Cardiac muscle cell (in vitro differentiated cells and primary cell): ENCODE results near the gene CLC. TPM values are rescaled to one million over a fixed set of nuclear protein-coding genes. Genes with fewer than 3 reads are reported as not detected.
"Not testable (repeated sequence)": the region's sequence is repeated elsewhere in the genome, so short reads cannot be mapped to it uniquely, and the experiment has no call there.

ENCODE experiments used
- DNase-seq, 2 donors: peaks; one replicate each; pipeline versions ENCODE4 v3.0.0 to v3.0.0-alpha.2; 2010 to 2017; ENCODE audit warnings: low read depth in 1 of 2, low spot score in 1 of 2
- H3K27ac ChIP-seq: fragments of 200-600 bp; sonication (generic); 2 replicates; pipeline ENCODE4 v1.5.1; 2016
- H3K27me3 ChIP-seq: fragments of 200-600 bp; sonication (generic); 2 replicates; pipeline ENCODE4 v1.6.0; 2016; ENCODE audit warnings: control low read depth
- H3K36me3 ChIP-seq: fragments of 200-600 bp; sonication (generic); 2 replicates; pipeline ENCODE4 v1.5.1; 2016; ENCODE audit warnings: control low read depth
- H3K4me1 ChIP-seq: fragments of 200-600 bp; sonication (generic); 2 replicates; pipeline ENCODE4 v1.8.1; 2017; ENCODE audit warnings: low read depth, mild to moderate bottlenecking, mixed run types
- H3K4me3 ChIP-seq: fragments of 200-600 bp; sonication (generic); 2 replicates; pipeline ENCODE4 v1.5.1; 2016; ENCODE audit warnings: mild to moderate bottlenecking
- H3K9me3 ChIP-seq: fragments of 200-600 bp; sonication (generic); 2 replicates; pipeline ENCODE4 v1.5.1; 2017; ENCODE audit warnings: low read depth, mild to moderate bottlenecking, control low read depth
- polyA plus RNA-seq: library from polyadenylated mRNA; unstranded; fragments of >200 nt; fragmentation: Nextera tagmentation; extraction: Ambion mirVana; gene quantifications from 2 replicates; pipeline ENCODE4 v1.2.1, GENCODE V29; 2016
- total RNA-seq: library from RNA; depleted of rRNA; stranded (reverse); fragments of >200 nt; gene quantifications from 2 replicates; pipeline ENCODE4 v1.2.3, GENCODE V29; 2016
- TF ChIP-seq, protein P1 (sequence below): IDR thresholded peaks from 2 replicates; pipeline ENCODE4 v1.5.1; 2012; ENCODE audit warnings: low read depth, mild to moderate bottlenecking, low read length

The CLC gene
- total and polyA plus RNA-seq, 2 experiments from 2014 or later, result not detected

DNA sequence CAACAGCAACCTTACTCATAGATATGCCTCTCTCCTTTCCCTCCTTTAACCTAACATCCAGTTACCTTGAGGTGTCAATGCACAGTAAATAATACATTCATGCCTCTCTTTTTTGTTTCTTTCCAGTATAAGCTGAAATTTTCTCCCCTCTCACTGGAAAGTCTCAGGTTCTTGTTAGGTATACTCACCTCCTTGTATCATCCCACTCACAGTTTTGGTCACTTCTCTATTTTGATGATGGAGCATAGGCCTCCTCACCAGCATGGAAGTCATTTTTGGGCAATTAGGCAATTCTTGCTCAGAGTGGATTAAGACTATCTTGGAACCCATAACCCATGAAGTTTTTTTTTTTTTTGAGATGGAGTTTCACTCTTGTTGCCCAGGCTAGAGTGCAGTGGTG lies 39.3 kb downstream of the CLC start:
- no peak overlapping the region for H3K4me3 ChIP-seq
- H3K4me1 ChIP-seq, result no peaks in the 10 kb centered on the region
- H3K27me3 ChIP-seq, result no peaks in the 10 kb centered on the region
- no peak overlapping the region for H3K27ac ChIP-seq
- no peaks in the 10 kb centered on the region for H3K36me3 ChIP-seq
- DNase-seq, result no peak
- no peaks in the 10 kb centered on the region for H3K9me3 ChIP-seq
- TF ChIP-seq, protein P1, sequence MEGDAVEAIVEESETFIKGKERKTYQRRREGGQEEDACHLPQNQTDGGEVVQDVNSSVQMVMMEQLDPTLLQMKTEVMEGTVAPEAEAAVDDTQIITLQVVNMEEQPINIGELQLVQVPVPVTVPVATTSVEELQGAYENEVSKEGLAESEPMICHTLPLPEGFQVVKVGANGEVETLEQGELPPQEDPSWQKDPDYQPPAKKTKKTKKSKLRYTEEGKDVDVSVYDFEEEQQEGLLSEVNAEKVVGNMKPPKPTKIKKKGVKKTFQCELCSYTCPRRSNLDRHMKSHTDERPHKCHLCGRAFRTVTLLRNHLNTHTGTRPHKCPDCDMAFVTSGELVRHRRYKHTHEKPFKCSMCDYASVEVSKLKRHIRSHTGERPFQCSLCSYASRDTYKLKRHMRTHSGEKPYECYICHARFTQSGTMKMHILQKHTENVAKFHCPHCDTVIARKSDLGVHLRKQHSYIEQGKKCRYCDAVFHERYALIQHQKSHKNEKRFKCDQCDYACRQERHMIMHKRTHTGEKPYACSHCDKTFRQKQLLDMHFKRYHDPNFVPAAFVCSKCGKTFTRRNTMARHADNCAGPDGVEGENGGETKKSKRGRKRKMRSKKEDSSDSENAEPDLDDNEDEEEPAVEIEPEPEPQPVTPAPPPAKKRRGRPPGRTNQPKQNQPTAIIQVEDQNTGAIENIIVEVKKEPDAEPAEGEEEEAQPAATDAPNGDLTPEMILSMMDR, result no peak

DNA sequence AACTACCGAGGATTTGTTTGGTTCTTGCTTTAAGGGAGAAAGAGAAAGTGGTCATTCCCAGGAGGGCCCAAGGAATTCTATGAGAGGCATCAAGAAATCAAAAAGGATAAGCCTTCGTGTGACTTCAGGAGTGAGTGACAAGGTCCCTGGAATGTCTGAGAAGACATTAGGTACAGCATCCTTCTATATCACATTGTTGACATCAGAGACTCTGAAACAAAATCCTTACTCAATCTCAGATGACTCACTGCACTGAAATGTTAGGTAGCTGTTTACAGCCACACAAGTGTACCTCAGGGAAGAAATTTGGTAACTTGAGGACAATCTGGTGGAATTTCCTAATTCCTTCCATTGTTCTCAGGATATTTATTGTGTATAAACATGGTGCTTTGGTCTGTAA lies 41.4 kb downstream of the CLC start:
- Histone ChIP-seq H3K4me3 (no peak overlapping the region), H3K36me3 (no peaks in the 10 kb centered on the region), H3K4me1 (no peaks in the 10 kb centered on the region), H3K9me3 (no peaks in the 10 kb centered on the region), H3K27ac (no peak overlapping the region), H3K27me3 (no peaks in the 10 kb centered on the region)
- DNase-seq, result no peak
- TF ChIP-seq, protein P1, result no peak

DNA sequence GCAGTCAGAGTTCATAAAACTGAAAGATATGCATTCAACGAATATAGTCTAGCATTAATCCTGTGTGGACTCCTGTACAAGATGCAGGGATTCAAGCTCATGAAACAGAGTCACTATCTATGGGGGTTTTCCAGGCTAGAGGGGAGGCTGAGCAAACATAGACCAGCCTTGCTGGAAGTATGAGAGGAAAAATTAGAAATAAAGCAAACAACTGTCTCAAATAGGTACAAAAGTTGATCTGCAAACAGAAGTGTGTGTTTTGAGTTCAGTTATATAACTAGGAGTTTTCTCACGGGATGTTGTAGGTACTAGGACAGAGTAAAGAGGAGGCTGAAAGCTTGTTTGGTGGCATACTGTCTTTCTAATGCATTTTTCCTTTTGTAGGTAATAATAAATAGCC lies 42.1 kb downstream of the CLC start:
- no peaks in the 10 kb centered on the region for H3K27me3 ChIP-seq
- H3K27ac ChIP-seq, result no peak overlapping the region
- no peak overlapping the region for H3K4me3 ChIP-seq
- H3K9me3 ChIP-seq, result no peaks in the 10 kb centered on the region
- no peak for DNase-seq
- no peaks in the 10 kb centered on the region for H3K36me3 ChIP-seq
- no peaks in the 10 kb centered on the region for H3K4me1 ChIP-seq
- TF ChIP-seq, protein P1, result no peak

DNA sequence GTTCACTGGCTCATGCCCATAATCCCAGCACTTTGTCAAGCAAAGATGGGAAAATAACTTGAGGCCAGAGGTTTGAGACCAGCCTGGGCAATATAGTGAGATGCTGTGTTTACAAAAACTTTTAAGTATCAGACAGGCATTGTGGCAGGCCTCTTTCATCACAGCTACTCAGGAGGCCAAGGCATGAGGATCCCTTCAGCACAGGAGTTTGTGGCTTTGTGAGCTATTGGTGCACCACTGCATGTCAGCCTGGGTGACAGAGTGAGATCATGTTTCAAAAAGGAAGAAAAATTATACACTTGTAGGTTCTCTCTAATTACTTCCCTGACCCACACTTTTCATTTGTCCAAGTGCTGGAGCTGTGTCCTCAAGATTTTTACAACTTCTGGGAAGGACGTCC lies 45.0 kb downstream of the CLC start:
- no peaks in the 10 kb centered on the region for H3K36me3 ChIP-seq

DNA sequence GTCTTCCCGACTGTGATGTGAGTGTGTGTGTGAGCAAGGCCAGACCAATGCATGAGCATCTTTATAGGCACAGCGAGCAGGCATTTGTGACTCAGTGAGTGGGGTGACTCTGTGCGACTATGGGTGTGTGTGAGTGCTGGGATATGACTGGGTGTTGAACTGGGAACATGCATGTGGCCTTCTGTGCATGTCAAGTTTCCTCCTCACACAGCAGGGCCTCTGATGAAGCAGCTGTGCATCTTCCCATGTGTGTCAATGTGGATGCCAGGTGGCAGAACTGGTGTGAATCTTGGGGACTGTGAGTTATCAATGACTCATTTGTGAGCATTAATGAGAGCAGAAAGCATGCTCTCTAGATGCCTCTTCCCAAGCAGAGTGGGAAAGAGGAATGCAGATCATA lies 45.7 kb downstream of the CLC start:
- TF ChIP-seq, protein P1, result no peak
- Histone ChIP-seq H3K27ac (no peak overlapping the region), H3K9me3 (no peaks in the 10 kb centered on the region)

More for the DNA sequence above, 45.0 kb downstream of the CLC start:
- TF ChIP-seq, protein P1, result no peak
- Histone ChIP-seq H3K4me3 (no peak overlapping the region), H3K27me3 (no peaks in the 10 kb centered on the region), H3K4me1 (no peaks in the 10 kb centered on the region), H3K9me3 (no peaks in the 10 kb centered on the region), H3K27ac (no peak overlapping the region)
- DNase-seq, result no peak

DNA sequence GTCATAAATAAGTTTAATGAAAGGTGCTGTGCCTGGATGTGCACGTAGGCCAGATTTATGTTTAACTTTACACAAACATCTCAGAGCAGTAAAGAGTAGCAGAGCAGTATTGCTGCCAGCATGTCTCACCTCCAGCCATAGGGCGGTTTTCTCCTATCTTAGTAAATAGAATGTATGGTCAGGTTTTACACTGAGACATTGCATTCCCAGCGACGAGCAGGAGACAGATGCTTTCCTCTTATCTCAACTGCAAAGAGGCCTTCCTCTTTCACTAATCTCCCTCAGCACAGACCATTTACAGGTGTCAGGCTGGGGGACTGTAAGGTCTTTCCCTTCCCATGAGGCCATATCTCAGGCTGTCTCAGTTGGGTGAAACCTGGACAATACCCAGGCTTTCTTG lies 49.2 kb downstream of the CLC start:
- H3K4me1 ChIP-seq, H3K9me3 ChIP-seq, H3K27ac ChIP-seq, H3K4me3 ChIP-seq, H3K36me3 ChIP-seq, DNase-seq, H3K27me3 ChIP-seq: not testable (repeated sequence)

More for the DNA sequence above, 45.7 kb downstream of the CLC start:
- H3K36me3 ChIP-seq, result no peaks in the 10 kb centered on the region
- H3K27me3 ChIP-seq, result no peaks in the 10 kb centered on the region
- no peak for DNase-seq
- H3K4me3 ChIP-seq, result no peak overlapping the region
- H3K4me1 ChIP-seq, result no peaks in the 10 kb centered on the region
